OCI-LY1 (cell line): ENCODE data around the gene OR2AG1.

ENCODE experiments used
- EZH2 ChIP-seq: fragments of 200-600 bp; sonication (generic), shearing (Covaris generic); IDR thresholded peaks from 2 replicates; pipeline ENCODE4 v1.8.0; 2017; ENCODE audit warnings: borderline replicate concordance, mixed run types, mild to moderate bottlenecking, antibody characterized with exemption, low read length, moderate library complexity, mixed read lengths
- TF ChIP-seq, protein P1 (sequence below): fragments of 200-600 bp; sonication (generic), shearing (Covaris generic); IDR thresholded peaks from 2 replicates; pipeline ENCODE4 v1.5.1; 2017; ENCODE audit warnings: mild to moderate bottlenecking, antibody characterized with exemption, low read length, moderate library complexity, mixed read lengths

DNA sequence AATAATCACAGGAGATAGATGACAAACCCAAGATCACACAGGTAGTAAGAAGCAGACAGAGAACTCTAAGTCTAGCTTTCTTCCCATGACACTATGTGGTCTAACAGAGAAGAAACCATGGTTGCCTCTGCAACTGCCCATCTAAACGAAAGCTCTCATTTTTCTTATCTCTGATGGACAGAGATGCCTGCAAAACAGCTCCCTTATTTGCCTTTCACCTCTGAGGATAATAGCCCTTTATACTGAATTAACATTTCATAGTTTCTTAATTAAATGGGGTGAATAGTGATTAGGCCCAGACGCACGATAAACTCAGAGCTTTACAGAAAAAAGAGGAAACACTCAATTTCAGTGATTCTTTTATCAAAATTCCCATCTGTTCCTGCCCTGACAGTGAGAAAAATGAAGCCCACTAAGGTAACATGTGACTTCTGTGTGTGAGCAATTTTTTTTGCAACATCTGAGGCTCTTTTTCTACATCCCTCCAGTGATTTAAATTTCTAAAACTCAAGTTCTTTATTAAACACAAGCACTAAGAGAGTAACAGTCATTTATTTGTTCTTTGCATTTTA, 35.6 kb upstream of the OR2AG1 start:
- TF ChIP-seq, protein P1, sequence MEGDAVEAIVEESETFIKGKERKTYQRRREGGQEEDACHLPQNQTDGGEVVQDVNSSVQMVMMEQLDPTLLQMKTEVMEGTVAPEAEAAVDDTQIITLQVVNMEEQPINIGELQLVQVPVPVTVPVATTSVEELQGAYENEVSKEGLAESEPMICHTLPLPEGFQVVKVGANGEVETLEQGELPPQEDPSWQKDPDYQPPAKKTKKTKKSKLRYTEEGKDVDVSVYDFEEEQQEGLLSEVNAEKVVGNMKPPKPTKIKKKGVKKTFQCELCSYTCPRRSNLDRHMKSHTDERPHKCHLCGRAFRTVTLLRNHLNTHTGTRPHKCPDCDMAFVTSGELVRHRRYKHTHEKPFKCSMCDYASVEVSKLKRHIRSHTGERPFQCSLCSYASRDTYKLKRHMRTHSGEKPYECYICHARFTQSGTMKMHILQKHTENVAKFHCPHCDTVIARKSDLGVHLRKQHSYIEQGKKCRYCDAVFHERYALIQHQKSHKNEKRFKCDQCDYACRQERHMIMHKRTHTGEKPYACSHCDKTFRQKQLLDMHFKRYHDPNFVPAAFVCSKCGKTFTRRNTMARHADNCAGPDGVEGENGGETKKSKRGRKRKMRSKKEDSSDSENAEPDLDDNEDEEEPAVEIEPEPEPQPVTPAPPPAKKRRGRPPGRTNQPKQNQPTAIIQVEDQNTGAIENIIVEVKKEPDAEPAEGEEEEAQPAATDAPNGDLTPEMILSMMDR = no peak
- no peak for TF ChIP-seq EZH2
